Subcutaneous abdominal adipose tissue (tissue), 5 donors: ENCODE results near the gene GNAZ.

Experiments
- H3K27ac ChIP-seq: one replicate; pipeline ENCODE4 v1.7.0; 2013; ENCODE audit warnings: low read depth, mild to moderate bottlenecking, inconsistent platforms, low read length, moderate library complexity
- H3K27me3 ChIP-seq, 5 donors: one replicate each; pipeline ENCODE4 v1.7.0; 2013; ENCODE audit warnings: low read length in 5 of 5, inconsistent platforms in 1 of 5; ENCODE audit not compliant: control insufficient read depth in 5 of 5, insufficient read depth in 4 of 5
- H3K36me3 ChIP-seq, 5 donors: one replicate each; pipeline ENCODE4 v1.7.0; 2013; ENCODE audit warnings: low read length in 5 of 5; ENCODE audit not compliant: control insufficient read depth in 5 of 5, insufficient read depth in 5 of 5
- H3K4me1 ChIP-seq, 5 donors: one replicate each; pipeline ENCODE4 v1.7.0; 2013; ENCODE audit warnings: low read length in 5 of 5, mild to moderate bottlenecking in 3 of 5, moderate library complexity in 1 of 5; ENCODE audit not compliant: control insufficient read depth in 5 of 5, insufficient read depth in 5 of 5
- H3K4me3 ChIP-seq, 5 donors: one replicate each; pipeline ENCODE4 v1.7.0; 2013; ENCODE audit warnings: low read length in 5 of 5, low read depth in 1 of 5
- H3K9ac ChIP-seq, 5 donors: one replicate each; pipeline ENCODE4 v1.7.0; 2013; ENCODE audit warnings: low read length in 5 of 5, mild to moderate bottlenecking in 4 of 5, moderate library complexity in 3 of 5
- H3K9me3 ChIP-seq, 5 donors: one replicate each; pipeline ENCODE4 v1.7.0; 2013; ENCODE audit warnings: low read length in 5 of 5; ENCODE audit not compliant: control insufficient read depth in 5 of 5
- donor health status: healthy.
- donor health status: healthy.
- donor health status: healthy.
- donor health status: healthy.
- donor health status: healthy.

GNAZ gene

GRCh38 chr22:23032658-23033057 lies 37.7 kb upstream of the GNAZ start:
- Histone ChIP-seq H3K9ac (no peak overlapping the region), H3K36me3 (no peaks in the 10 kb centered on the region), H3K4me3 (no peak overlapping the region), H3K27ac (no peak overlapping the region), H3K9me3 (peaks cover 0 to 4% (median 0%) of the 10 kb centered on the region in 5 donors), H3K4me1 (peaks cover 0 to 20% (median 2%) of the 10 kb centered on the region in 5 donors), H3K27me3 (peaks cover 0 to 8% (median 2%) of the 10 kb centered on the region in 5 donors)

- H3K9me3 ChIP-seq = peaks cover 0 to 4% (median 0%) of the 10 kb centered on the region in 5 donors
- H3K4me1 ChIP-seq = peaks cover 0 to 26% (median 2%) of the 10 kb centered on the region in 5 donors
- no peaks in the 10 kb centered on the region for H3K36me3 ChIP-seq
- no peak overlapping the region for H3K27ac ChIP-seq
- H3K9ac ChIP-seq = no peak overlapping the region
- peaks cover 0 to 8% (median 3%) of the 10 kb centered on the region in 5 donors for H3K27me3 ChIP-seq
- H3K4me3 ChIP-seq = no peak overlapping the region
Observed at GRCh38 chr22:23033116-23033905, 37.0 kb upstream of the GNAZ start.

GRCh38 chr22:23034621-23035556 lies 35.4 kb upstream of the GNAZ start:
- H3K36me3 ChIP-seq = no peaks in the 10 kb centered on the region
- no peak overlapping the region for H3K9ac ChIP-seq
- H3K27me3 ChIP-seq = peaks cover 0 to 8% (median 3%) of the 10 kb centered on the region in 5 donors
- H3K27ac ChIP-seq = no peak overlapping the region
- H3K4me3 ChIP-seq = no peak overlapping the region
- peaks cover 0 to 26% (median 2%) of the 10 kb centered on the region in 5 donors for H3K4me1 ChIP-seq
- H3K9me3 ChIP-seq = peaks cover 0 to 4% (median 0%) of the 10 kb centered on the region in 5 donors

- peaks cover 0 to 8% (median 3%) of the 10 kb centered on the region in 5 donors for H3K27me3 ChIP-seq
- H3K27ac ChIP-seq = no peak overlapping the region
- no peak overlapping the region for H3K4me3 ChIP-seq
- H3K36me3 ChIP-seq = no peaks in the 10 kb centered on the region
- H3K9me3 ChIP-seq = peaks cover 0 to 4% (median 0%) of the 10 kb centered on the region in 5 donors
- H3K9ac ChIP-seq = no peak overlapping the region
- H3K4me1 ChIP-seq = peaks cover 0 to 26% (median 2%) of the 10 kb centered on the region in 5 donors
Observed at GRCh38 chr22:23035557-23036277, 34.6 kb upstream of the GNAZ start.

- peaks cover 0 to 4% (median 0%) of the 10 kb centered on the region in 5 donors for H3K9me3 ChIP-seq
- H3K9ac ChIP-seq = no peak overlapping the region
- H3K36me3 ChIP-seq = no peaks in the 10 kb centered on the region
- H3K27ac ChIP-seq = no peak overlapping the region
- peaks cover 0 to 8% (median 3%) of the 10 kb centered on the region in 5 donors for H3K27me3 ChIP-seq
- H3K4me1 ChIP-seq = peaks cover 0 to 26% (median 2%) of the 10 kb centered on the region in 5 donors
- H3K4me3 ChIP-seq = no peak overlapping the region
Observed at GRCh38 chr22:23036684-23037428, 33.5 kb upstream of the GNAZ start.

- H3K9me3 ChIP-seq = peaks cover 0 to 4% (median 0%) of the 10 kb centered on the region in 5 donors
- H3K9ac ChIP-seq = no peak overlapping the region
- no peak overlapping the region for H3K4me3 ChIP-seq
- H3K27ac ChIP-seq = no peak overlapping the region
- H3K36me3 ChIP-seq = no peaks in the 10 kb centered on the region
- H3K4me1 ChIP-seq = peaks cover 0 to 26% (median 2%) of the 10 kb centered on the region in 5 donors
- H3K27me3 ChIP-seq = peaks cover 0 to 8% (median 3%) of the 10 kb centered on the region in 5 donors
Observed at GRCh38 chr22:23037429-23038333, 32.6 kb upstream of the GNAZ start.

GRCh38 chr22:23038334-23038642 lies 32.0 kb upstream of the GNAZ start:
- peaks cover 0 to 4% (median 0%) of the 10 kb centered on the region in 5 donors for H3K9me3 ChIP-seq
- no peak overlapping the region for H3K4me3 ChIP-seq
- no peak overlapping the region for H3K27ac ChIP-seq
- H3K36me3 ChIP-seq = no peaks in the 10 kb centered on the region
- peaks cover 0 to 26% (median 2%) of the 10 kb centered on the region in 5 donors for H3K4me1 ChIP-seq
- H3K27me3 ChIP-seq = peaks cover 0 to 7% (median 3%) of the 10 kb centered on the region in 5 donors
- H3K9ac ChIP-seq = no peak overlapping the region

GRCh38 chr22:23038902-23039301 lies 31.4 kb upstream of the GNAZ start:
- no peak overlapping the region for H3K9ac ChIP-seq
- H3K9me3 ChIP-seq = peaks cover 0 to 4% (median 0%) of the 10 kb centered on the region in 5 donors
- peaks cover 0 to 6% (median 3%) of the 10 kb centered on the region in 5 donors for H3K27me3 ChIP-seq

More at GRCh38 chr22:23038902-23039301, 31.4 kb upstream of the GNAZ start:
- H3K27ac ChIP-seq = no peak overlapping the region
- peaks cover 0 to 26% (median 2%) of the 10 kb centered on the region in 5 donors for H3K4me1 ChIP-seq
- no peaks in the 10 kb centered on the region for H3K36me3 ChIP-seq
- H3K4me3 ChIP-seq = no peak overlapping the region
